HepG2 (cell line): Measurements from ENCODE around the gene LMNA. TPM values are rescaled to one million over a fixed set of nuclear protein-coding genes. Genes with fewer than 3 reads are reported as not detected.

Experiments
- ATAC-seq: fragments of 200-7000 bp; cut with Tn5 transposase; 3 replicates; pipeline ENCODE4 v1.9.1; 2020; ENCODE audit warnings: mild to moderate bottlenecking, moderate library complexity
- BruUV-seq: library from RNA; stranded (reverse); fragments of 400-500 nt; replicated peaks from 2 replicates; lab custom pipeline; 2021; lab: Mats Ljungman, UMichigan
- CTCF ChIA-PET: fragments of 300-600 bp; formaldehyde crosslinking; extraction: SDS; loops from one replicate; lab custom pipeline; 2021; ENCODE audit warnings: low total read pairs, inconsistent platforms, low intra/inter-chr PET ratio; lab: Yijun Ruan, JAX
- POLR2A ChIA-PET: fragments of 350-600 bp; sonication (Branson Sonifier 250); formaldehyde crosslinking; loops from one replicate; lab custom pipeline; 2020; ENCODE audit warnings: antibody characterized with exemption, inconsistent platforms; lab: Yijun Ruan, JAX
- DNase-seq: peaks from one replicate; pipeline ENCODE4 v3.0.0-alpha.2; 2015; ENCODE audit warnings: low spot score
- FAIRE-seq: peaks from 3 replicates; lab custom pipeline; 2011; peaks lifted over from hg19 to GRCh38; lab: Jason Lieb, UNC
- H2AFZ ChIP-seq: one replicate; pipeline ENCODE4 v1.6.1; 2011; ENCODE audit warnings: low read length, inconsistent platforms
- H3K27ac ChIP-seq: fragments of 300-600 bp; 3 replicates; pipeline ENCODE4 v1.8.0; 2011; ENCODE audit warnings: mixed run types, mild to moderate bottlenecking, mixed read lengths, low read length, inconsistent platforms; ENCODE audit not compliant: insufficient read depth; ENCODE audit errors: extremely low read length
- H3K27me3 ChIP-seq, 2 experiments: fragments of 200-600 bp in 1 of 2; 2 replicates in 1 of 2; 3 replicates in 1 of 2; pipeline versions ENCODE4 v1.6.0 to v1.8.0; 2011; ENCODE audit warnings: low read length in 2 of 2, mild to moderate bottlenecking in 2 of 2, moderate library complexity in 2 of 2, inconsistent platforms in 1 of 2; ENCODE audit not compliant: insufficient read depth in 2 of 2, control insufficient read depth in 1 of 2
- H3K36me3 ChIP-seq, 2 experiments: fragments of 200-600 bp in 1 of 2; replicated peaks in 1 of 2; 2 replicates in 1 of 2; 3 replicates in 1 of 2; pipeline versions ENCODE4 v1.5.1 to v1.8.0; 2011; ENCODE audit warnings: low read length in 2 of 2, inconsistent platforms in 1 of 2; ENCODE audit not compliant: insufficient read depth in 2 of 2, control insufficient read depth in 1 of 2
- H3K4me1 ChIP-seq: 2 replicates; pipeline ENCODE4 v1.5.1; 2012; ENCODE audit warnings: low read length, inconsistent platforms; ENCODE audit not compliant: insufficient read depth
- H3K4me2 ChIP-seq: 2 replicates; pipeline ENCODE4 v1.6.0; 2011; ENCODE audit warnings: low read depth, low read length, inconsistent platforms
- H3K4me3 ChIP-seq, 3 experiments: fragments of 200-600 bp in 1 of 3; sonication (generic), shearing (Covaris generic) in 1 of 3; replicated peaks in 1 of 3; 2 replicates each; pipeline ENCODE4 v1.5.1; 2011 to 2016; ENCODE audit warnings: low read length in 3 of 3, inconsistent platforms in 2 of 3, low read depth in 2 of 3, mild to moderate bottlenecking in 2 of 3, control low read depth in 1 of 3, mixed read lengths in 1 of 3; ENCODE audit not compliant: insufficient read depth in 1 of 3
- H3K79me2 ChIP-seq: one replicate; pipeline ENCODE4 v1.6.1; 2011; ENCODE audit warnings: low read length, inconsistent platforms; ENCODE audit not compliant: insufficient read depth
- H3K9ac ChIP-seq: 2 replicates; pipeline ENCODE4 v1.6.0; 2011; ENCODE audit warnings: mild to moderate bottlenecking, low read depth, low read length, inconsistent platforms; ENCODE audit not compliant: insufficient read depth
- H3K9me3 ChIP-seq: 2 replicates; pipeline ENCODE4 v1.5.1; 2012; ENCODE audit warnings: mild to moderate bottlenecking, low read length
- H4K20me1 ChIP-seq: 2 replicates; pipeline ENCODE4 v1.6.0; 2011; ENCODE audit warnings: inconsistent platforms, mild to moderate bottlenecking, low read length, moderate library complexity; ENCODE audit not compliant: insufficient read depth
- CREB3 ChIP-seq: sonication (generic); formaldehyde crosslinking; IDR thresholded peaks from 2 replicates; pipeline ENCODE4 v1.5.0; 2020; ENCODE audit warnings: missing genetic modification reagents
- EZH2 ChIP-seq: conservative IDR thresholded peaks from 2 replicates; pipeline ENCODE4 v1.6.1; 2012; ENCODE audit warnings: mild to moderate bottlenecking, low read depth, low read length, moderate library complexity
- GFI1 ChIP-seq: sonication (generic); formaldehyde crosslinking; IDR thresholded peaks from 2 replicates; pipeline ENCODE4 v1.5.0; 2020; ENCODE audit warnings: missing genetic modification reagents, mild to moderate bottlenecking, borderline replicate concordance
- KLF6 ChIP-seq: IDR thresholded peaks from 2 replicates; pipeline ENCODE4 v1.8.0; 2016; ENCODE audit warnings: missing biosample characterization, missing genetic modification reagents
- MBNL3 ChIP-seq: fragments of 250-450 bp; sonication (Bioruptor Pico); conservative IDR thresholded peaks from 2 replicates; pipeline ENCODE4 v1.8.0; 2022; ENCODE audit warnings: mild to moderate bottlenecking, inconsistent platforms
- RFX1 ChIP-seq: fragments of 450-650 bp; IDR thresholded peaks from 2 replicates; pipeline ENCODE4 v1.6.1; 2017
- SAP130 ChIP-seq: IDR thresholded peaks from 2 replicates; pipeline ENCODE4 v1.6.1; 2016; ENCODE audit warnings: low read depth
- TAF1 ChIP-seq: sonication (generic); formaldehyde crosslinking; IDR thresholded peaks from 2 replicates; pipeline ENCODE4 v1.4.0; 2020; ENCODE audit warnings: missing genetic modification reagents
- ZEB1 ChIP-seq: IDR thresholded peaks from 2 replicates; pipeline ENCODE4 v1.6.1; 2012; ENCODE audit warnings: mild to moderate bottlenecking, low read depth, inconsistent platforms; ENCODE audit not compliant: insufficient replicate concordance
- ZNF256 ChIP-seq: sonication (generic); formaldehyde crosslinking; conservative IDR thresholded peaks from 2 replicates; pipeline ENCODE4 v1.4.0; 2020; ENCODE audit warnings: missing genetic modification reagents
- ZNF354B ChIP-seq: sonication (generic); formaldehyde crosslinking; IDR thresholded peaks from 2 replicates; pipeline ENCODE4 v1.8.0; 2022; ENCODE audit warnings: mild to moderate bottlenecking, missing genetic modification reagents
- ZNF761 ChIP-seq: sonication (generic); formaldehyde crosslinking; conservative IDR thresholded peaks from 2 replicates; pipeline ENCODE4 v1.4.0; 2020; ENCODE audit warnings: mild to moderate bottlenecking, missing genetic modification reagents
- ZNF776 ChIP-seq: sonication (generic); formaldehyde crosslinking; IDR thresholded peaks from 2 replicates; pipeline ENCODE4 v1.4.0; 2020; ENCODE audit warnings: mild to moderate bottlenecking, missing genetic modification reagents
- ZSCAN5A ChIP-seq: sonication (generic); formaldehyde crosslinking; IDR thresholded peaks from 2 replicates; pipeline ENCODE4 v1.8.0; 2022; ENCODE audit warnings: mild to moderate bottlenecking, missing genetic modification reagents, borderline replicate concordance
- WGBS: methylation state at CpG from one replicate; pipeline ENCODE4 v1.1.6; 2017; ENCODE audit warnings: low lambda C conversion rate; 5-methylcytosine and 5-hydroxymethylcytosine counted together
- in situ Hi-C: cut with HindIII; loops from 2 replicates; pipeline ENCODE4 v1.10.0; 2017; ENCODE audit warnings: low pct_unique_long_range_greater_than_20kb; ENCODE audit not compliant: extremely low pct_ligation_motif_present
- intact Hi-C: fragments of 100-400 bp; cut with micrococcal nuclease; formaldehyde crosslinking; loops from one replicate; pipeline ENCODE4 v1.10.0; 2022; ENCODE audit not compliant: unreplicated experiment
- polyA plus RNA-seq, 8 experiments: library from polyadenylated mRNA; depleted of rRNA in 3 of 8; stranded (reverse) in 7 of 8; unstranded in 1 of 8; fragments of >200 nt; fragmentation: Illumina TruSeq in 4 of 8; extraction: Trizol in 4 of 8; gene quantifications; 2 replicates each; pipeline versions ENCODE4 v1.2.1 to v1.2.3, GENCODE V29; 2011 to 2016; ENCODE audit warnings: low read depth in 4 of 8, missing spikeins in 1 of 8, mixed read lengths in 1 of 8; ENCODE audit not compliant: insufficient read depth in 1 of 8
- total RNA-seq, 5 experiments: library from RNA; depleted of rRNA; stranded (reverse); fragments of >200 nt; fragmentation: Illumina TruSeq; extraction: Trizol; gene quantifications; 2 replicates each; pipeline ENCODE4 v1.2.3, GENCODE V29; 2016; ENCODE audit warnings: low read depth in 1 of 5

LMNA gene
- total and polyA plus RNA-seq, 2 of the 13 experiments (the other 11 are each of a cell fraction or from before 2014, with no cell fraction given) = 107 to 225 TPM

GRCh38 chr1:156103521-156103947 lies 11.0 kb upstream of the LMNA start:
- peaks cover 95% of the 10 kb centered on the region for H3K4me1 ChIP-seq
- peak overlapping the region in 1 of 3 experiments; percentile 74; a peak in 1 of 6 replicates for H3K4me3 ChIP-seq
- DNase-seq (no peak), FAIRE-seq (no peak), ATAC-seq (no peak)
- WGBS = 74% methylated on average over 9 of the region's 9 CpGs
- in situ Hi-C loops (no loop called here), intact Hi-C loops (no loop called here)
- H3K79me2 ChIP-seq = no peaks in the 10 kb centered on the region
- no peaks in the 10 kb centered on the region for H3K36me3 ChIP-seq
- peak overlapping the region; percentile 79 for H3K9ac ChIP-seq
- ChIA-PET POLR2A (interaction anchor here (1.0 to 6.9 kb wide), 5 partner anchors 12 to 179 kb away, joined by 3 to 84 read pairs (median 56); partner anchors contain the start of genes LMNA and SMG5), CTCF (no interaction called here)
- H3K9me3 ChIP-seq = no peaks in the 10 kb centered on the region
- H3K27me3 ChIP-seq = 0 out of 5 replicates have a peak, but pooled peaks cover 0 to 8% of the 10 kb centered on the region in 2 experiments
- H4K20me1 ChIP-seq = no peaks in the 10 kb centered on the region
- no TSS peak for BruUV-seq
- peak overlapping the region; percentile 93 for H3K4me2 ChIP-seq
- H2AFZ ChIP-seq = no peak overlapping the region
- TF ChIP-seq GFI1 (no peak), TAF1 (CRISPR knock-in tag) (0 out of 2 replicates have a peak, but pooled peaks have one; percentile 21)
- peak overlapping the region; percentile 69 for H3K27ac ChIP-seq

GRCh38 chr1:156104065-156104810 lies 10.3 kb upstream of the LMNA start:
- Histone ChIP-seq H2AFZ (no peak overlapping the region), H3K9ac (peak overlapping the region; percentile 79), H3K79me2 (no peaks in the 10 kb centered on the region), H3K4me3 (peak overlapping the region in 1 of 3 experiments; percentile 74; a peak in 2 of 6 replicates), H3K36me3 (no peaks in the 10 kb centered on the region), H3K27me3 (0 out of 5 replicates have a peak, but pooled peaks cover 0 to 8% of the 10 kb centered on the region in 2 experiments), H3K4me1 (peaks cover 95% of the 10 kb centered on the region), H4K20me1 (no peaks in the 10 kb centered on the region), H3K9me3 (no peaks in the 10 kb centered on the region), H3K27ac (peak overlapping the region; percentile 69), H3K4me2 (peak overlapping the region; percentile 93)
- DNase-seq = peak; percentile 50
- ATAC-seq = peak; percentile 49
- no TSS peak for BruUV-seq
- ChIA-PET CTCF (no interaction called here), POLR2A (interaction anchor here (0.7 to 6.9 kb wide), 9 partner anchors 7 to 178 kb away, joined by 3 to 84 read pairs (median 4); partner anchors contain the start of genes LMNA, PMF1 and SMG5)
- intact Hi-C loops (loop anchor here (2.0 kb wide), 1 partner anchor 19 kb away; no protein-coding TSS in a partner anchor), in situ Hi-C loops (no loop called here)
- 41% methylated on average over 8 of the region's 15 CpGs for WGBS
- no peak for FAIRE-seq
- peak; percentile 59 for TF ChIP-seq RFX1
- TF ChIP-seq KLF6 = no peak
- no peak for TF ChIP-seq ZNF761 (CRISPR knock-in tag)
- no peak for TF ChIP-seq ZNF776 (CRISPR knock-in tag)
- TF ChIP-seq CREB3 (CRISPR knock-in tag) = no peak
- TF ChIP-seq SAP130 = 0 out of 2 replicates have a peak, but pooled peaks have one; percentile 12
- no peak for TF ChIP-seq ZNF354B (CRISPR knock-in tag)
- no peak for TF ChIP-seq ZSCAN5A
- TF ChIP-seq ZNF256 = no peak
- no peak for TF ChIP-seq EZH2
- no peak for TF ChIP-seq ZEB1
- TF ChIP-seq MBNL3 = no peak
